ENCODE results near the gene ANKH. TPM values are rescaled to one million over a fixed set of nuclear protein-coding genes. Genes with fewer than 3 reads are reported as not detected.

ANKH gene
- 6.1 and 23.7 TPM in 2 replicates for total RNA-seq

GRCh38 chr5:14871214-14872069 lies at the start of gene ANKH:
Gene ANKH (minus strand): TSS chr5:14871778. CDS start chr5:14871447, 331 bp downstream.

GRCh38 chr5:14664270-14665100 lies 207.1 kb downstream of the ANKH start, which contains the start of gene OTULIN:
Gene OTULIN (plus strand): TSS chr5:14664718. CDS start chr5:14664826, 108 bp downstream.

Other genes starting within 250 kb of the ANKH start
- 6.1 and 25.0 TPM in 2 replicates for gene OTULIN, start 207.1 kb downstream of the ANKH start, total RNA-seq